GM21381 (cell line): ENCODE measurements around the gene DDIT3.

Source experiments
- ATAC-seq: cut with Tn5 transposase; IDR thresholded peaks from one replicate; pipeline ENCODE4 v1.9.1; 2021; ENCODE audit warnings: mild to moderate bottlenecking, moderate library complexity; ENCODE audit not compliant: unreplicated experiment

DDIT3 gene

GRCh38 chr12:57470286-57470969 is 49.9 kb downstream of the DDIT3 start:
- ATAC-seq: no peak

GRCh38 chr12:57469296-57470164 is 50.8 kb downstream of the DDIT3 start:
- no peak for ATAC-seq

DNA sequence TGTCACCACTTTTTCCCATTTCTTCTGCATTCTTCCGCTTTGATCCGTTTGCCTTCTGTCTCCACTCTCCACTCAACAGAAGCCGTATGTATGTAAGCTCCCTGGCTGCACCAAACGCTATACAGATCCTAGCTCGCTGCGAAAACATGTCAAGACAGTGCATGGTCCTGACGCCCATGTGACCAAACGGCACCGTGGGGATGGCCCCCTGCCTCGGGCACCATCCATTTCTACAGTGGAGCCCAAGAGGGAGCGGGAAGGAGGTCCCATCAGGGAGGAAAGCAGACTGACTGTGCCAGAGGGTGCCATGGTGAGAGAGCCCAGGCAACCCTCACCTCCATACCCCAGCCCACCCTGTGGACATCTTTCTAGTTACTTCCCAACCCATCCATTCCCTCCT is 52.4 kb downstream of the DDIT3 start:
- ATAC-seq: no peak

GRCh38 chr12:57467212-57467874 is 53.0 kb downstream of the DDIT3 start:
- no peak for ATAC-seq
